Prostate gland (tissue), 2 donors: ENCODE measurements around the gene FYTTD1. TPM values are rescaled to one million over a fixed set of nuclear protein-coding genes. Genes with fewer than 3 reads are reported as not detected.

ENCODE experiments used
- DNase-seq: peaks from one replicate; pipeline ENCODE4 v3.0.0-alpha.2; 2019; ENCODE audit warnings: low spot score
- H3K27ac ChIP-seq, 2 donors: fragments of 200-600 bp; sonication (generic); 2 replicates each; pipeline ENCODE4 v1.5.1; 2017 to 2019
- H3K27me3 ChIP-seq: fragments of 200-600 bp; sonication (generic); replicated peaks from 2 replicates; pipeline ENCODE4 v1.5.1; 2019; ENCODE audit not compliant: insufficient read depth
- H3K36me3 ChIP-seq, 2 donors: fragments of 200-600 bp; sonication (generic); 1 replicate in 1 of 2; 2 replicates in 1 of 2; pipeline versions ENCODE4 v1.5.1 to v1.8.1; 2017 to 2019
- H3K4me1 ChIP-seq: fragments of 200-600 bp; sonication (generic); replicated peaks from 2 replicates; pipeline ENCODE4 v1.5.1; 2019
- H3K4me3 ChIP-seq, 2 donors: fragments of 200-600 bp; sonication (generic); 2 replicates each; pipeline ENCODE4 v1.5.1; 2017 to 2019
- H3K9me3 ChIP-seq: fragments of 200-600 bp; sonication (generic); 2 replicates; pipeline ENCODE4 v1.5.1; 2017
- POLR2A ChIP-seq: fragments of 450-650 bp; IDR thresholded peaks from one replicate; pipeline ENCODE4 v1.6.1; 2016; ENCODE audit warnings: antibody characterized with exemption, mild to moderate bottlenecking
- POLR2AphosphoS5 ChIP-seq: sonication (generic); formaldehyde crosslinking; IDR thresholded peaks from one replicate; pipeline ENCODE4 v1.6.1; 2017; ENCODE audit warnings: antibody characterized with exemption
- WGBS: methylation state at CpG from one replicate; pipeline ENCODE4 v1.1.5; 2018; 5-methylcytosine and 5-hydroxymethylcytosine counted together
- intact Hi-C: fragments of 100-400 bp; cut with DNase I; formaldehyde crosslinking; loops from one replicate; pipeline ENCODE4 v1.14.2; 2022
- total RNA-seq, 2 donors: library from RNA; depleted of rRNA; stranded (reverse); fragments of >200 nt; gene quantifications; one replicate each; pipeline ENCODE4 v1.1.0, GENCODE V29; 2016
- TF ChIP-seq, protein P1 (sequence below), 4 experiments: fragments of 200-600 bp in 2 of 4; fragments of 450-650 bp in 2 of 4; sonication (generic) in 2 of 4; IDR thresholded peaks; 1 replicate in 3 of 4; 2 replicates in 1 of 4; pipeline ENCODE4 v1.5.1; 2016 to 2019; ENCODE audit warnings: antibody characterized with exemption in 4 of 4, mild to moderate bottlenecking in 2 of 4, moderate library complexity in 2 of 4

The FYTTD1 gene
- total RNA-seq, 2 donors from 2014 or later = 27.7 to 69.5 TPM

- Histone ChIP-seq H3K4me3 (no peak overlapping the region), H3K27me3 (no peaks in the 10 kb centered on the region), H3K27ac (no peak overlapping the region), H3K36me3 (no peaks in the 10 kb centered on the region), H3K4me1 (peaks cover 4% of the 10 kb centered on the region), H3K9me3 (no peaks in the 10 kb centered on the region)
- TF ChIP-seq POLR2A (no peak), POLR2AphosphoS5 (no peak)
- 92% methylated on average over 3 of the region's 3 CpGs for WGBS
- intact Hi-C loops = no loop called here
- DNase-seq = no peak
Observed at GRCh38 chr3:197789309-197789708, 39.6 kb downstream of the FYTTD1 start.

- TF ChIP-seq POLR2AphosphoS5 = no peak
- Histone ChIP-seq H3K36me3 (no peaks in the 10 kb centered on the region), H3K27me3 (no peaks in the 10 kb centered on the region), H3K9me3 (no peaks in the 10 kb centered on the region), H3K4me3 (no peak overlapping the region), H3K4me1 (peaks cover 4% of the 10 kb centered on the region), H3K27ac (peak overlapping the region in 1 of 2 donors; percentile 95)
- 65% methylated on average over 1 of the region's 1 CpG for WGBS
- no peak for DNase-seq
- intact Hi-C loops = no loop called here
Observed at GRCh38 chr3:197790033-197790432, 40.4 kb downstream of the FYTTD1 start.

- intact Hi-C loops = no loop called here
- TF ChIP-seq, protein P1, sequence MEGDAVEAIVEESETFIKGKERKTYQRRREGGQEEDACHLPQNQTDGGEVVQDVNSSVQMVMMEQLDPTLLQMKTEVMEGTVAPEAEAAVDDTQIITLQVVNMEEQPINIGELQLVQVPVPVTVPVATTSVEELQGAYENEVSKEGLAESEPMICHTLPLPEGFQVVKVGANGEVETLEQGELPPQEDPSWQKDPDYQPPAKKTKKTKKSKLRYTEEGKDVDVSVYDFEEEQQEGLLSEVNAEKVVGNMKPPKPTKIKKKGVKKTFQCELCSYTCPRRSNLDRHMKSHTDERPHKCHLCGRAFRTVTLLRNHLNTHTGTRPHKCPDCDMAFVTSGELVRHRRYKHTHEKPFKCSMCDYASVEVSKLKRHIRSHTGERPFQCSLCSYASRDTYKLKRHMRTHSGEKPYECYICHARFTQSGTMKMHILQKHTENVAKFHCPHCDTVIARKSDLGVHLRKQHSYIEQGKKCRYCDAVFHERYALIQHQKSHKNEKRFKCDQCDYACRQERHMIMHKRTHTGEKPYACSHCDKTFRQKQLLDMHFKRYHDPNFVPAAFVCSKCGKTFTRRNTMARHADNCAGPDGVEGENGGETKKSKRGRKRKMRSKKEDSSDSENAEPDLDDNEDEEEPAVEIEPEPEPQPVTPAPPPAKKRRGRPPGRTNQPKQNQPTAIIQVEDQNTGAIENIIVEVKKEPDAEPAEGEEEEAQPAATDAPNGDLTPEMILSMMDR (IDR thresholded peaks at IDR 0.05) = no peak
- TF ChIP-seq POLR2AphosphoS5 (peak; percentile 78), POLR2A (peak; percentile 67)
- peaks cover 4% of the 10 kb centered on the region for H3K4me1 ChIP-seq
- peak within 1 kb of the TSS; percentile 95 to 96 for H3K27ac ChIP-seq
- DNase-seq = peak; percentile 67
- WGBS = under 1% methylated on average over 74 of the region's 83 CpGs
- H3K27me3 ChIP-seq = no peaks in the 10 kb centered on the region
- no peaks in the 10 kb centered on the region for H3K36me3 ChIP-seq
- peak within 1 kb of the TSS; percentile 73 to 92 for H3K4me3 ChIP-seq
- no peaks in the 10 kb centered on the region for H3K9me3 ChIP-seq
Observed at GRCh38 chr3:197791113-197791891, 41.6 kb downstream of the FYTTD1 start, which contains the start of gene LRCH3. TSS of gene LRCH3 (plus strand) at chr3:197791254. CDS start at chr3:197791279, 25 bp downstream.

GRCh38 chr3:197791892-197792647 lies 42.4 kb downstream of the FYTTD1 start:
- Histone ChIP-seq H3K36me3 (no peaks in the 10 kb centered on the region), H3K4me3 (peak overlapping the region; percentile 73 to 92), H3K9me3 (no peaks in the 10 kb centered on the region), H3K4me1 (peaks cover 4% of the 10 kb centered on the region), H3K27me3 (no peaks in the 10 kb centered on the region), H3K27ac (peak overlapping the region; percentile 95 to 96)
- TF ChIP-seq, protein P1 (IDR thresholded peaks at IDR 0.05) = no peak
- TF ChIP-seq POLR2AphosphoS5 (no peak), POLR2A (no peak)
- intact Hi-C loops = no loop called here
- 19% methylated on average over 25 of the region's 25 CpGs for WGBS
- DNase-seq = no peak

GRCh38 chr3:197793247-197793646 lies 43.6 kb downstream of the FYTTD1 start:
- Histone ChIP-seq H3K27me3 (no peaks in the 10 kb centered on the region), H3K4me3 (no peak overlapping the region), H3K27ac (no peak overlapping the region), H3K4me1 (peaks cover 4% of the 10 kb centered on the region), H3K9me3 (no peaks in the 10 kb centered on the region), H3K36me3 (no peaks in the 10 kb centered on the region)
- DNase-seq = no peak
- WGBS = 9% methylated on average over 2 of the region's 2 CpGs
- TF ChIP-seq, protein P1 (IDR thresholded peaks at IDR 0.05) = no peak
- intact Hi-C loops = no loop called here
